HG03565 (cell line): ENCODE data around the gene TBC1D22B.

Experiments used
- ATAC-seq: cut with Tn5 transposase; IDR thresholded peaks from one replicate; pipeline ENCODE4 v1.9.1; 2021; ENCODE audit warnings: mild to moderate bottlenecking, moderate library complexity; ENCODE audit not compliant: unreplicated experiment

The TBC1D22B gene

GRCh38 chr6:37354526-37355384 lies 97.2 kb downstream of the TBC1D22B start:
- no peak for ATAC-seq

DNA sequence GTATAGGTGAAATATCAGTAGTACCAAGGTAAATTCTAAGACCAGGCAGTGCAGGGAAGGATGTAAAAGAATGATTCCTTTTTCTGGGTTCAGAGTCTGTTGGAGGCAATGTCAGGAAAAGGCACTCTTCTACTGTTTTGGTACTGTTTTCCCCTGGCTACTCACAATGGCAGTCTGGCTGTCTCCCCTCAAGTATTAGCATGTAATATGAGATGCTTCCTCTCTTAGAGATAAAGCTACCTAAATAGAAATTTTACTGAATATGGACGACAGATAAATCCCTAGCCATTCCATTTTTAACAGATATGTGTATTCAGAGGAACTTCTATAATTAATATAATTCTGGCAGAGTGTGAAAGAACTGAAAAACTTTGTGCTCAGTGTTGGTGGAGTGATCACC lies 99.7 kb downstream of the TBC1D22B start:
- ATAC-seq: no peak

GRCh38 chr6:37357860-37358259 lies 100.3 kb downstream of the TBC1D22B start:
- no peak for ATAC-seq

- ATAC-seq: no peak
These were observed 101.5 kb downstream of the TBC1D22B start for GRCh38 chr6:37359039-37359438.

DNA sequence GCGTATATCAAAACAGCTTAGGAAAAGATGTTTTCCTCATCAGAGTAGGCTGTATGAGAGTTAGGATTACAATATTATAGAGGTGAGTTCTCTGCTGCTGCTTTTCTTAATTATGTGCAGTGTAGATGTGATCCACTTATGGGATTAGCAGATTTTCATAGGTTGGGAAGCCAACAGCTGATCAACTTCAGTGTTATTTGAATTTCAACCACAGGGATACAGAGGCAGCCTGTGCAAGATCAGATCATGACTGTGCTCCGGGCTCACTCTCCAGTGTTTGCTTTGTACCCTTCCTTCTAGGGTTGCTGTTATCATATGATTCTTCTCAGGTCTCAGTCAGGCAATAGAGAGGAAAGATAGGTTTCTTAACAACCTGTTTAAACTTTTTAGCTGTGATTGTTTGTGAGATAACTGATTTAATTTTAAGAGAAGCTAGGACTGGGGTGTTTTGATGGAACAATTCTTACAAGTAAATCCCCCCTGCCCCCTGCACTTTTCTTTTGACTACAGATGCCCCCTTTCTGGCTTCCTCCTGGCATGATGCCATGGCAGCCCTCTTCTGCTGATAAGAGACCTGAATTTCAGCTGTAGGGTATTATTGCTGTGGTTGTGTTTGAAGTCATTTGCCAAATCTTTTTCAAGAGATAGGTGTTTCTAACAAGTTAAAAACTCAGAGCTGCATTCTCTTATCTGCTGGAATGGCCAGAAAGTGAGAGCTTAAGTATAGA lies 104.7 kb downstream of the TBC1D22B start:
- ATAC-seq: no peak

DNA sequence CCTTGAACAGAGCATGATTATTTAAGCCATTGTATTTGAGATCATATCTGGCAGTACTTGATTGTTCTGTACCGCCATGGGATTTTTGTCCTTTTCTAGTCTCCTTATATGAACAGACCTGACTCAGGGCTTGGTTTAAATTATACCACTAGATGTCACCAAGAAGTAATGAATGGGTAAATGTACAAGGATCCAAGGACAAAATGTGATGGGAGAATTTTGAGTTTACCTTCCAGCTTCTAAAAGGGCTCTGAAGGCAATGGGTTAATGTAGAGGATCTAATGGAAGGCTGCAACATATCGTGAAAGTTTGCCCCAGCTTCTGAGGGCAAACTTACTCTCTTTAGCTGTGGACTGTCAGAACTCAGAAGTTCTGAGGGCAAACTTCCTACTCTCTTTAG lies 108.2 kb downstream of the TBC1D22B start:
- no peak for ATAC-seq

DNA sequence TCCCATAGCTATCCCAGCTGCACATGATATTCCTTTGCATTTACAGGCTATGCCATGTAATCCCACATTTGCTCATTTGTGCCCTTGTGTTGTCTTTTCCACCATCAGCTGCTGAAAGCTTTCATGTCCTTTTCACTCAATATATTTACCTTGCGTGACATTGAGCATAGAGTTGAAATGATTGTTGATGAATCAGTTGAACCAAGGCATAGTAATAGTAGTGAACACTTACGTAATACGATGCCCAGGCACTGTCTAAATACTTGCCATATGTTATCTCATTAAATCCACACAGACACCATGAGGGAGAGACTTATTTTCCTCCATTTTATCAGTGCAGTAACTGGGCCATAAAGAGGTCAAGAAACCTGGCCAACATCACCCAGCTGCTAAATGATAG lies 109.3 kb downstream of the TBC1D22B start:
- ATAC-seq: no peak

DNA sequence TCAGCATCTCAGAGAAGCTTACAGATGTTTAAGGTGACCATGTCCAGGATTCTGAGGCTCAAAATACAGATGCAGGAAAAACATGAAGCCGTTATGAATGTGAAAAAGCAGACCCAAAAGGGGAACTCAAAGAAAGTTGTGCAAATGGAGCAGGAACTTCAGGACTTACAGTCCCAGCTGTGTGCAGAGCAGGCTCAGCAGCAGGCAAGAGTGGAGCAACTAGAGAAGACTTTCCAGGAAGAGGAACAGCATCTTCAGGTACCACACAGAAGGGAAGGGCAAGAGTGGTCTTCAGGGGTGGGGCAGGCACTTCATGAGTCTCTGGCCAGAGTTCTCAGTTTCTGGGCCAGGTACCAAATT lies 111.4 kb downstream of the TBC1D22B start:
- no peak for ATAC-seq

- no peak for ATAC-seq
These were observed 112.0 kb downstream of the TBC1D22B start for GRCh38 chr6:37369321-37370201.

- no peak for ATAC-seq
These were observed 113.8 kb downstream of the TBC1D22B start for GRCh38 chr6:37371154-37372083.

- no peak for ATAC-seq
These were observed 114.5 kb downstream of the TBC1D22B start for GRCh38 chr6:37372116-37372515.

GRCh38 chr6:37373822-37374471 lies 116.4 kb downstream of the TBC1D22B start:
- ATAC-seq: no peak

GRCh38 chr6:37375376-37375775 lies 117.8 kb downstream of the TBC1D22B start:
- ATAC-seq: no peak

DNA sequence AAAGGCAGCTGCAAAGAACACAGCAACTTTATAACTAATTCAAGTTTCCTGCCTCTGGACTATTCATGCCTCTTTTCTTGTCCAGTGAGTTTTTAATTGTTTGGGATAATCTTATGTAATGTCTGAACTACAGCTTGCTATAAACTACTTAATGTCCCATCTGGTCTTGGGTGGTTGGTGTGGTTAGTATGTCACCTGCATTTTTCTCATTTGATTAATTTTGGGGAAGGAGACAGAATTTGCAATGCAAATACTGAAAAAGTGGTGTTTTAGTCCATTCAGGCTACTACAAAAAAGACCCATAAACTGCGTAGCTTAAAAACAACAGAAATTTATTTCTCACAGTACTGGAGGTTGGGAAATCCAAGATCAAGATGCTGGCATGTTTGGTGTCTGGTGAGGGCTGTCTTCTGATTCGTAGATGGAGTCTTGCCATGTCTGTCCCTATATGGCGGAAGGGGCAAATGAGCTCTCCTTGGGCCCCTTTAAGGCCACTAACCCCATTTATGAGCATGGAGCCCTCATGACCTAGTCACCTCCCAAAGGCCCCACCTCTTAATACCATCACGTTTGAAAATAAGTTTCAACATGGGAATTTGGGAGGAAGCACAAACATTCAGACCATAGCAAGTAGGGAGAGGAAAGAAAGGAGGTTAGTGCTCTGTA lies 118.6 kb downstream of the TBC1D22B start:
- ATAC-seq: no peak

DNA sequence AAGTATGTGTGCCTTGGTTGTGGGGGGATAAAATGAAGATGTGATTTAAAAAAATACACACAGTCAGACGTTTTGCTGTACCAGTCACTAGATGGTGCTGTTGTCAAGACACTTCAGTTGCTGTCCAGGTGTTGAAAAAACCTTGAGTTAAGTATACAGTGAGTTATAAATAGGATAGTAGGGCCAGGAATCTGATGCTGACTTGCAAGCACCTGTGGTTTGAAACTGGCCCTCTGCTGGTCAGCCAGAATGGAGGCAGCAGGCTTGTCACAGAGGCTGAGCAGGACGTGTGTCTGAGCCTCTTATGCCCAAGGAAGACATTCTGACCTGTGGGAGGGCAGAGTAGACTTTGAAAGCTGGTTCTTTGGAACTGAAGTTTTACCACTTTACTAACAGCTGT lies 124.0 kb downstream of the TBC1D22B start:
- ATAC-seq: no peak
